HG02870 (cell line): ENCODE results near the gene CRYGC.

Experiments used
- ATAC-seq: cut with Tn5 transposase; IDR thresholded peaks from one replicate; pipeline ENCODE4 v1.9.1; 2021; ENCODE audit warnings: mild to moderate bottlenecking, moderate library complexity; ENCODE audit not compliant: unreplicated experiment

Gene CRYGC

GRCh38 chr2:208097313-208097712 lies 32.3 kb downstream of the CRYGC start:
- ATAC-seq: no peak

- no peak for ATAC-seq
These were observed 33.5 kb downstream of the CRYGC start for GRCh38 chr2:208096080-208096479.

- peak; percentile 54 for ATAC-seq
These were observed 36.5 kb downstream of the CRYGC start for GRCh38 chr2:208093128-208093527.

- no peak for ATAC-seq
These were observed 37.4 kb downstream of the CRYGC start for GRCh38 chr2:208092093-208092832.

GRCh38 chr2:208090420-208090819 lies 39.2 kb downstream of the CRYGC start:
- ATAC-seq: no peak

GRCh38 chr2:208086029-208086428 lies 43.6 kb downstream of the CRYGC start:
- ATAC-seq: no peak

GRCh38 chr2:208083807-208084206 lies 45.8 kb downstream of the CRYGC start:
- no peak for ATAC-seq
